ENCODE results near the gene NUDCD3. TPM values are rescaled to one million over a fixed set of nuclear protein-coding genes. Genes with fewer than 3 reads are reported as not detected.

The NUDCD3 gene
- total RNA-seq, 1 donor from 2014 or later: 86.8 TPM

- Histone ChIP-seq H2AFZ (ENCODE audit: low read depth, low read length) (no peak overlapping the region), H3K9me3 (ENCODE audit: insufficient read depth, low read depth, low read length) (no peaks in the 10 kb centered on the region), H3K27me3 (ENCODE audit: insufficient read depth, low read length) (peaks cover 10% of the 10 kb centered on the region), H3K79me2 (ENCODE audit: insufficient read depth, low read length) (no peaks in the 10 kb centered on the region), H3K27ac (ENCODE audit: low read depth, low read length) (no peak overlapping the region), H3K4me3 (ENCODE audit: insufficient read depth, low read depth, low read length) (no peak overlapping the region), H3K4me2 (ENCODE audit: low read length) (no peak overlapping the region), H4K20me1 (ENCODE audit: insufficient read depth, low read length) (no peaks in the 10 kb centered on the region), H3K36me3 (ENCODE audit: insufficient read depth, low read length) (no peaks in the 10 kb centered on the region), H3K9ac (ENCODE audit: low read length) (no peak overlapping the region), H3K4me1 (ENCODE audit: insufficient read depth, low read length) (peaks cover 8% of the 10 kb centered on the region)
- Mint-ChIP-seq H3K27me3 (ENCODE audit: low read depth, unreplicated experiment) (peaks cover 58% of the 10 kb centered on the region), H3K9me3 (ENCODE audit: unreplicated experiment) (no peaks in the 10 kb centered on the region), H3K27ac (ENCODE audit: unreplicated experiment) (no peak overlapping the region), H3K4me1 (ENCODE audit: low read depth, unreplicated experiment) (no peaks in the 10 kb centered on the region), H3K4me3 (ENCODE audit: unreplicated experiment) (no peak overlapping the region), H3K36me3 (ENCODE audit: low read depth, unreplicated experiment) (no peaks in the 10 kb centered on the region)
- DNase-seq (ENCODE audit: low read depth) (no peak), FAIRE-seq (no peak)
- TF ChIP-seq CTCF (IDR thresholded peaks at IDR 0.05; ENCODE audit: insufficient read depth, low read depth, low read length): no peak
- no peak for TF ChIP-seq EZH2 (IDR thresholded peaks at IDR 0.05; ENCODE audit: insufficient read depth, low read length)
Observed at GRCh38 chr7:44331682-44332081, 158.8 kb downstream of the NUDCD3 start.

GRCh38 chr7:44330331-44330730 lies 160.1 kb downstream of the NUDCD3 start:
- H3K9me3 Mint-ChIP-seq (ENCODE audit: unreplicated experiment): no peaks in the 10 kb centered on the region
- no peak for DNase-seq (ENCODE audit: low read depth)
- Histone ChIP-seq H2AFZ (ENCODE audit: low read depth, low read length) (no peak overlapping the region), H4K20me1 (ENCODE audit: insufficient read depth, low read length) (no peaks in the 10 kb centered on the region), H3K27me3 (ENCODE audit: insufficient read depth, low read length) (peaks cover 18% of the 10 kb centered on the region), H3K9ac (ENCODE audit: low read length) (no peak overlapping the region), H3K4me2 (ENCODE audit: low read length) (no peak overlapping the region), H3K27ac (ENCODE audit: low read depth, low read length) (no peak overlapping the region), H3K4me3 (ENCODE audit: insufficient read depth, low read depth, low read length) (no peak overlapping the region), H3K4me1 (ENCODE audit: insufficient read depth, low read length) (peaks cover 8% of the 10 kb centered on the region), H3K36me3 (ENCODE audit: insufficient read depth, low read length) (no peaks in the 10 kb centered on the region), H3K79me2 (ENCODE audit: insufficient read depth, low read length) (no peaks in the 10 kb centered on the region), H3K9me3 (ENCODE audit: insufficient read depth, low read depth, low read length) (no peaks in the 10 kb centered on the region)
- H3K4me1 Mint-ChIP-seq (ENCODE audit: low read depth, unreplicated experiment): peaks cover 3% of the 10 kb centered on the region
- TF ChIP-seq CTCF (IDR thresholded peaks at IDR 0.05; ENCODE audit: insufficient read depth, low read depth, low read length) (no peak), EZH2 (IDR thresholded peaks at IDR 0.05; ENCODE audit: insufficient read depth, low read length) (no peak)
- no peak overlapping the region for H3K4me3 Mint-ChIP-seq (ENCODE audit: unreplicated experiment)
- H3K27ac Mint-ChIP-seq (ENCODE audit: unreplicated experiment): no peak overlapping the region
- FAIRE-seq: no peak
- no peaks in the 10 kb centered on the region for H3K36me3 Mint-ChIP-seq (ENCODE audit: low read depth, unreplicated experiment)
- H3K27me3 Mint-ChIP-seq (ENCODE audit: low read depth, unreplicated experiment): peaks cover 55% of the 10 kb centered on the region

GRCh38 chr7:44329888-44330287 lies 160.6 kb downstream of the NUDCD3 start:
- Mint-ChIP-seq H3K4me3 (ENCODE audit: unreplicated experiment) (no peak overlapping the region), H3K27me3 (ENCODE audit: low read depth, unreplicated experiment) (peaks cover 55% of the 10 kb centered on the region), H3K27ac (ENCODE audit: unreplicated experiment) (no peak overlapping the region), H3K9me3 (ENCODE audit: unreplicated experiment) (no peaks in the 10 kb centered on the region), H3K4me1 (ENCODE audit: low read depth, unreplicated experiment) (peaks cover 3% of the 10 kb centered on the region), H3K36me3 (ENCODE audit: low read depth, unreplicated experiment) (no peaks in the 10 kb centered on the region)
- peaks cover 8% of the 10 kb centered on the region for H3K4me1 ChIP-seq (ENCODE audit: insufficient read depth, low read length)
- no peak overlapping the region for H3K9ac ChIP-seq (ENCODE audit: low read length)
- no peak for FAIRE-seq
- no peak overlapping the region for H3K4me3 ChIP-seq (ENCODE audit: insufficient read depth, low read depth, low read length)
- no peak overlapping the region for H2AFZ ChIP-seq (ENCODE audit: low read depth, low read length)
- no peak overlapping the region for H3K27ac ChIP-seq (ENCODE audit: low read depth, low read length)
- H3K9me3 ChIP-seq (ENCODE audit: insufficient read depth, low read depth, low read length): no peaks in the 10 kb centered on the region
- H4K20me1 ChIP-seq (ENCODE audit: insufficient read depth, low read length): no peaks in the 10 kb centered on the region
- H3K27me3 ChIP-seq (ENCODE audit: insufficient read depth, low read length): peaks cover 18% of the 10 kb centered on the region
- no peak for TF ChIP-seq CTCF (IDR thresholded peaks at IDR 0.05; ENCODE audit: insufficient read depth, low read depth, low read length)
- no peak for TF ChIP-seq EZH2 (IDR thresholded peaks at IDR 0.05; ENCODE audit: insufficient read depth, low read length)
- H3K79me2 ChIP-seq (ENCODE audit: insufficient read depth, low read length): no peaks in the 10 kb centered on the region
- H3K36me3 ChIP-seq (ENCODE audit: insufficient read depth, low read length): no peaks in the 10 kb centered on the region
- no peak for DNase-seq (ENCODE audit: low read depth)
- no peak overlapping the region for H3K4me2 ChIP-seq (ENCODE audit: low read length)

Other genes starting within 250 kb of the NUDCD3 start
- 0.18 TPM in 1 of 2 replicates, not detected in the other for gene CAMK2B, start 165.1 kb downstream of the NUDCD3 start, total RNA-seq
- gene NPC1L1, start 50.7 kb upstream of the NUDCD3 start, total RNA-seq: 0.05 and 0.07 TPM in 2 replicates
- gene DDX56, start 83.2 kb upstream of the NUDCD3 start, total RNA-seq: 65.6 and 75.6 TPM in 2 replicates
- gene TMED4, start 91.6 kb upstream of the NUDCD3 start, total RNA-seq: 68.7 and 69.2 TPM in 2 replicates
- gene OGDH, start 116.0 kb upstream of the NUDCD3 start, total RNA-seq: 65.6 and 73.7 TPM in 2 replicates